Kidney (tissue), 14 donors: ENCODE measurements around the gene HTT. TPM values are rescaled to one million over a fixed set of nuclear protein-coding genes. Genes with fewer than 3 reads are reported as not detected.

ENCODE experiments used
- DNase-seq, 5 donors: peaks; one replicate each; pipeline ENCODE4 v3.0.0-alpha.2; 2013 to 2020
- FAIRE-seq: peaks from 2 replicates; lab custom pipeline; 2012; peaks lifted over from hg19 to GRCh38; lab: Jason Lieb, UNC
- H3K27ac ChIP-seq, 2 donors: one replicate each; pipeline ENCODE4 v1.7.0; 2013; ENCODE audit warnings: low read depth in 2 of 2, low read length in 2 of 2, inconsistent platforms in 1 of 2
- H3K27me3 ChIP-seq: one replicate; pipeline ENCODE4 v1.7.1; 2013; ENCODE audit warnings: low read length, inconsistent platforms; ENCODE audit not compliant: control insufficient read depth, insufficient read depth
- H3K36me3 ChIP-seq, 3 donors: one replicate each; pipeline versions ENCODE4 v1.7.0 to v1.7.1; 2013; ENCODE audit warnings: low read length in 3 of 3, control low read depth in 1 of 3, inconsistent platforms in 1 of 3; ENCODE audit not compliant: insufficient read depth in 3 of 3, control insufficient read depth in 2 of 3
- H3K4me1 ChIP-seq, 3 donors: one replicate each; pipeline versions ENCODE4 v1.7.0 to v1.7.1; 2013; ENCODE audit warnings: low read length in 3 of 3, inconsistent platforms in 1 of 3, low read depth in 1 of 3; ENCODE audit not compliant: control insufficient read depth in 2 of 3, insufficient read depth in 2 of 3
- H3K4me3 ChIP-seq, 3 donors: one replicate each; pipeline versions ENCODE4 v1.7.0 to v1.8.1; 2013; ENCODE audit warnings: low read length in 3 of 3, control low read depth in 1 of 3, inconsistent platforms in 1 of 3
- H3K9ac ChIP-seq, 3 donors: one replicate each; pipeline versions ENCODE4 v1.7.0 to v1.7.1; 2013; ENCODE audit warnings: low read length in 3 of 3, control low read depth in 1 of 3, inconsistent platforms in 1 of 3
- H3K9me3 ChIP-seq, 3 donors: one replicate each; pipeline versions ENCODE4 v1.7.0 to v1.7.1; 2013; ENCODE audit warnings: low read length in 3 of 3, control low read depth in 1 of 3, inconsistent platforms in 1 of 3; ENCODE audit not compliant: control insufficient read depth in 2 of 3, insufficient read depth in 1 of 3
- intact Hi-C: fragments of 100-400 bp; cut with DNase I; formaldehyde crosslinking; loops from one replicate; pipeline ENCODE4 v1.11.1; 2022
- polyA plus RNA-seq: library from polyadenylated mRNA; stranded (reverse); fragments of 350-450 nt; fragmentation: Illumina TruSeq; extraction: RNeasy Lipid Tissue Mini Kit (QIAGEN cat#74804); gene quantifications from one replicate; pipeline ENCODE4 v1.2.3, GENCODE V29; 2014; ENCODE audit warnings: low read depth, low replicate concordance; ENCODE audit not compliant: insufficient read depth
- total RNA-seq: library from RNA; stranded (reverse); fragmentation: NEBNext Ultra II Directional; extraction: Animal tissue kit (Norgen Biotek cat#: 25700); gene quantifications from one replicate; pipeline ENCODE4 v1.2.1, GENCODE V29; 2021
- TF ChIP-seq, protein P1 (sequence below): IDR thresholded peaks from 3 replicates; pipeline ENCODE4 v1.5.1; 2012; ENCODE audit warnings: mild to moderate bottlenecking, moderate library complexity, borderline replicate concordance; ENCODE audit not compliant: insufficient read depth; ENCODE audit errors: extremely low read depth
- donor health status: control.
- donor health status: control.
- donor health status: control.
- donor health status: control.
- donor health status: control.
- donor health status: DM: yes; HTN: yes; CAD: no.
- donor health status: Normal renal cell carcinoma (clear cell type).

Gene HTT
- total and polyA plus RNA-seq, 2 donors from 2014 or later: 7.2 to 64.0 TPM

GRCh38 chr4:3229964-3230363 is 155.5 kb downstream of the HTT start:
- peaks cover 0 to 2% (median 0%) of the 10 kb centered on the region in 3 donors for H3K9me3 ChIP-seq
- intact Hi-C loops: no loop called here
- no peak overlapping the region for H3K27ac ChIP-seq
- DNase-seq: peak in 1 of 5 donors; percentile 71
- H3K36me3 ChIP-seq: peaks cover 9 to 45% (median 37%) of the 10 kb centered on the region in 3 donors
- H3K27me3 ChIP-seq: no peaks in the 10 kb centered on the region
- no peaks in the 10 kb centered on the region for H3K4me1 ChIP-seq
- no peak for FAIRE-seq
- no peak overlapping the region for H3K9ac ChIP-seq
- no peak overlapping the region for H3K4me3 ChIP-seq
- TF ChIP-seq, protein P1, sequence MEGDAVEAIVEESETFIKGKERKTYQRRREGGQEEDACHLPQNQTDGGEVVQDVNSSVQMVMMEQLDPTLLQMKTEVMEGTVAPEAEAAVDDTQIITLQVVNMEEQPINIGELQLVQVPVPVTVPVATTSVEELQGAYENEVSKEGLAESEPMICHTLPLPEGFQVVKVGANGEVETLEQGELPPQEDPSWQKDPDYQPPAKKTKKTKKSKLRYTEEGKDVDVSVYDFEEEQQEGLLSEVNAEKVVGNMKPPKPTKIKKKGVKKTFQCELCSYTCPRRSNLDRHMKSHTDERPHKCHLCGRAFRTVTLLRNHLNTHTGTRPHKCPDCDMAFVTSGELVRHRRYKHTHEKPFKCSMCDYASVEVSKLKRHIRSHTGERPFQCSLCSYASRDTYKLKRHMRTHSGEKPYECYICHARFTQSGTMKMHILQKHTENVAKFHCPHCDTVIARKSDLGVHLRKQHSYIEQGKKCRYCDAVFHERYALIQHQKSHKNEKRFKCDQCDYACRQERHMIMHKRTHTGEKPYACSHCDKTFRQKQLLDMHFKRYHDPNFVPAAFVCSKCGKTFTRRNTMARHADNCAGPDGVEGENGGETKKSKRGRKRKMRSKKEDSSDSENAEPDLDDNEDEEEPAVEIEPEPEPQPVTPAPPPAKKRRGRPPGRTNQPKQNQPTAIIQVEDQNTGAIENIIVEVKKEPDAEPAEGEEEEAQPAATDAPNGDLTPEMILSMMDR: no peak

- peak in 1 of 5 donors; percentile 52 for DNase-seq
- Histone ChIP-seq H3K27me3 (no peaks in the 10 kb centered on the region), H3K27ac (no peak overlapping the region), H3K36me3 (peaks cover 9 to 45% (median 40%) of the 10 kb centered on the region in 3 donors), H3K9me3 (peaks cover 0 to 2% (median 0%) of the 10 kb centered on the region in 3 donors), H3K9ac (no peak overlapping the region), H3K4me3 (no peak overlapping the region), H3K4me1 (no peaks in the 10 kb centered on the region)
- FAIRE-seq: no peak
- TF ChIP-seq, protein P1: no peak
- intact Hi-C loops: no loop called here
Measured at GRCh38 chr4:3231471-3231870, 157.0 kb downstream of the HTT start.

DNA sequence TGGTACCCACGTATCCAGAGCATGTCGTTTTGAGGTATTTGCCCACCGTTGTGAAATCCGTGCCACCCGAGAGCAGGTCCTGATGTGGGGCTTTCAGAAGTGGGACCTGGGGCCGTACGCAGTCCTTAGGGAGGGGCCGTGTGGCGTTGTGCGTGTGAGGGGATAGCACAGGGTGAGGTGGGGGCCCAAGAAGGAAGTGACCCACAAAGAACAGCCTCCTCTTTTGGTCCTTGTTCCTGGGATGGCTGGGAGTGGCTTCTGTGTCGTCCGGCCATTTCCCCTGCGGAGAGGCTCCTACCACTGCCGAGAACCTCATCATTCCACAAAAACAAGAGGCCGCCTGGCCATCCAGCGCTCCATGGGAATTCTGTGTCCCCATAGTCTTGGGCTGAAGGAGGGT is 157.5 kb downstream of the HTT start:
- no peaks in the 10 kb centered on the region for H3K4me1 ChIP-seq
- H3K27ac ChIP-seq: no peak overlapping the region
- H3K4me3 ChIP-seq: no peak overlapping the region
- intact Hi-C loops: no loop called here
- peaks cover 0 to 2% (median 0%) of the 10 kb centered on the region in 3 donors for H3K9me3 ChIP-seq
- TF ChIP-seq, protein P1: no peak
- H3K36me3 ChIP-seq: peaks cover 9 to 45% (median 40%) of the 10 kb centered on the region in 3 donors
- DNase-seq: peak in 1 of 5 donors; percentile 39
- no peaks in the 10 kb centered on the region for H3K27me3 ChIP-seq
- no peak for FAIRE-seq
- no peak overlapping the region for H3K9ac ChIP-seq

DNA sequence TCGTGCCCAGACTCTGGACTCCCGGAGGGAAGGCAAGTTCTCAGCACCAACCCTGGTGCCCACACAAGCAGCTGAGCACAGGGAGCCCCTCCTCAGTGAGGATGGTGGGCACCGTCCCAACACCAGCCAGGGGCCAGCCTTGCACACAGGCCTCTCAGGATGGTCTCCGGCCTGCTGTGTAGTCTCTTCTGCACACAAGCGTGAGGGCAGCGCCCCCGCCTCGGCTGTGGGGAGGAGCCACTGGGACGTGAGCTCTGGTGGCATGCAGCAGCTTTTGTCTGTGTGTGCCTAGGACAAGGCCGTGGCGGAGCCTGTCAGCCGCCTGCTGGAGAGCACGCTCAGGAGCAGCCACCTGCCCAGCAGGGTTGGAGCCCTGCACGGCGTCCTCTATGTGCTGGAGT is 158.4 kb downstream of the HTT start:
- Histone ChIP-seq H3K4me3 (no peak overlapping the region), H3K27ac (no peak overlapping the region), H3K27me3 (no peaks in the 10 kb centered on the region), H3K9ac (no peak overlapping the region), H3K36me3 (peaks cover 9 to 49% (median 39%) of the 10 kb centered on the region in 3 donors), H3K9me3 (peaks cover 0 to 2% (median 0%) of the 10 kb centered on the region in 3 donors), H3K4me1 (no peaks in the 10 kb centered on the region)
- FAIRE-seq (no peak), DNase-seq (peak in 1 of 5 donors; percentile 67)
- TF ChIP-seq, protein P1: no peak
- intact Hi-C loops: no loop called here
